Omental fat pad (tissue), 4 donors: ENCODE results near the gene APOL6. TPM values are rescaled to one million over a fixed set of nuclear protein-coding genes. Genes with fewer than 3 reads are reported as not detected.
"Not testable (repeated sequence)": the region's sequence is repeated elsewhere in the genome, so short reads cannot be mapped to it uniquely, and the experiment has no call there.

Experiments
- ATAC-seq: fragments of 150-250 bp; one replicate; pipeline ENCODE4 v1.9.1; 2016; ENCODE audit warnings: mild to moderate bottlenecking, moderate library complexity; ENCODE audit not compliant: low FRiP score
- DNase-seq: peaks from one replicate; pipeline ENCODE4 v3.0.0-alpha.2; 2019; ENCODE audit warnings: low spot score
- total RNA-seq, 4 donors: library from RNA; depleted of rRNA; stranded (reverse); fragments of >200 nt; gene quantifications; one replicate each; pipeline ENCODE4 v1.1.0, GENCODE V29; 2016
- TF ChIP-seq, protein P1 (sequence below), 3 donors: fragments of 450-650 bp; IDR thresholded peaks; one replicate each; pipeline ENCODE4 v1.5.1; 2016 to 2017; ENCODE audit warnings: antibody characterized with exemption in 3 of 3, mild to moderate bottlenecking in 3 of 3, moderate library complexity in 2 of 3

The APOL6 gene
- total RNA-seq, 4 donors from 2014 or later: 53.8 to 104 (median 75.1) TPM

DNA sequence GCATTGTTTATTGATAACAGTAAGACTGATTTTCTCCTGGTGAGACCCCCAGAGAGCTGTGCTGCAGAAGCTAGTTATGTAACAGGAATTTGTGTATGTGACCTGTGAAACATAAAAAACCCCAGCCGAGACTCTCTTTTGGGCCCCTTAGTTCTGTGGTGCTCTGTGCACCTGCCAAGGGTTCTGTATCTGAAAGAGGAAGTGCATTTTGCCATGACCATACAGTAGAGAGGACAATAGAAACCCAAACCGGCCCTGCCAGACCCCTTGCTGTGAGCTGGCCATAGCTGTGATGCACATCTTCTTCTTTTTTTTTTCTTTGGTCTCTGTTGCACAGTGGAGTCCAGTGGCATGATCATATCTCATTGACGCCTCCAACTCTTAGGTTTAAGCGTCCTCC is 38.1 kb downstream of the APOL6 start:
- ATAC-seq: no peak
- TF ChIP-seq, protein P1, sequence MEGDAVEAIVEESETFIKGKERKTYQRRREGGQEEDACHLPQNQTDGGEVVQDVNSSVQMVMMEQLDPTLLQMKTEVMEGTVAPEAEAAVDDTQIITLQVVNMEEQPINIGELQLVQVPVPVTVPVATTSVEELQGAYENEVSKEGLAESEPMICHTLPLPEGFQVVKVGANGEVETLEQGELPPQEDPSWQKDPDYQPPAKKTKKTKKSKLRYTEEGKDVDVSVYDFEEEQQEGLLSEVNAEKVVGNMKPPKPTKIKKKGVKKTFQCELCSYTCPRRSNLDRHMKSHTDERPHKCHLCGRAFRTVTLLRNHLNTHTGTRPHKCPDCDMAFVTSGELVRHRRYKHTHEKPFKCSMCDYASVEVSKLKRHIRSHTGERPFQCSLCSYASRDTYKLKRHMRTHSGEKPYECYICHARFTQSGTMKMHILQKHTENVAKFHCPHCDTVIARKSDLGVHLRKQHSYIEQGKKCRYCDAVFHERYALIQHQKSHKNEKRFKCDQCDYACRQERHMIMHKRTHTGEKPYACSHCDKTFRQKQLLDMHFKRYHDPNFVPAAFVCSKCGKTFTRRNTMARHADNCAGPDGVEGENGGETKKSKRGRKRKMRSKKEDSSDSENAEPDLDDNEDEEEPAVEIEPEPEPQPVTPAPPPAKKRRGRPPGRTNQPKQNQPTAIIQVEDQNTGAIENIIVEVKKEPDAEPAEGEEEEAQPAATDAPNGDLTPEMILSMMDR (IDR thresholded peaks at IDR 0.05): no peak

DNA sequence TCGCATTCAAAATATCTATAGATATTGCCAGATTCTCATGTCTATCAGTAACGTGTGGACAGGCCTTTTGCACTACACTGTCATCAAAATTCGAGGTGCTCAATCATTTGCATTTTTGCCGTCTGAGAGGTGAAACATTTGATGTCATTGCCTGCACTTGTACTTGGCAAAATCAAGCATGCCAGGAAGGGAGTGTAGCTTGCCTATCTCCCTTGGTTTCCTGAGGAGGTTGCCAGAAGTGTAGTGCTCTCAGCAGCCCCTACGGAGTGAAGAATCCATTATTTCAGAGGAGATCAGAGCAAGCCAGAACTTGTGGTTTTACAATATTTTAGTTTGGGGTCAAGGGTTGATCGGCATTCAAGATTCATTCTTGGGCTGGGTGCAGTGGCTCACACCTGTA is 39.2 kb downstream of the APOL6 start:
- no peak for ATAC-seq
- TF ChIP-seq, protein P1 (IDR thresholded peaks at IDR 0.05): no peak
- DNase-seq: no peak

More for the DNA sequence above, 38.1 kb downstream of the APOL6 start:
- no peak for DNase-seq

GRCh38 chr22:35688913-35689675 is 40.8 kb downstream of the APOL6 start:
- TF ChIP-seq, protein P1 (IDR thresholded peaks at IDR 0.05): no peak
- ATAC-seq: no peak
- no peak for DNase-seq

- no peak for ATAC-seq
- TF ChIP-seq, protein P1 (IDR thresholded peaks at IDR 0.05): no peak
- DNase-seq: no peak
Observed at GRCh38 chr22:35690001-35690400, 41.8 kb downstream of the APOL6 start.

DNA sequence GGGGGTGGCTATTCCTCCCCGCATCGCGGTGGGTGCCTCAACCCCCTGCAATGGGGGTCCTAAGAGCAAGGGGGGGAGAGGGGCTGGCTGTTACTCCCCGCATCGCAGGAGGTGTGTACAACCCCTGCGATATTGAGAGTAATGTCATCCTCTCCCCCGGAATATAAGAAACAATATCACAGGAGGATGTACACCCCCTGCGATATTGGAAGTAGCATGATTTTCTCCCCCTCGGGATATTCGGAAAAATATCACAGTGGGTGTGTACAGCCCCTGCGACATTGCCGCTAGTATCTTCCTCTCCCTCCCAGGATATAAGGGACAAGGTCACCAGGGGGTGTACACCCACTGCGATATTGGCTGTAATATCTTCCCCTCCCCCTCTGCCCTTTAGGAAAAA is 47.0 kb downstream of the APOL6 start:
- TF ChIP-seq, protein P1 (IDR thresholded peaks at IDR 0.05): no peak
- ATAC-seq: no peak

DNA sequence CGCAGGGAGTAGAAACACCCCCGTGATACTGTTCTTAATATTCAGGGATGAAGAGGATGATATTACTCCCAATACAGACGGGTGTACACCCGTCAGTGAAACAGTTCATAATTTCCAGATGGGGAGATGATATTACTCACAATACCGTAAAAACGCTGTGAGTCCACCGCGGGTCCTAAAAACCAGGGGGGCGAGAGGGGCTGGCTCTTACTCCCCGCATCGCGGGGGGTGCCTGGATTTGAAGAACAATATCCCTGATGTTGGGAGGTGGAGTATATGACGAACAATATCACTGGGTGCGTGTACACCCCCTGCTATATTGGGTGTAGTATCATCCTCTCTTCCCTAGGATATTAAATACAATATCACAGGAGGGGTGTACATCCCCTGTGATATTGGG is 48.9 kb downstream of the APOL6 start:
- TF ChIP-seq, protein P1 (IDR thresholded peaks at IDR 0.05): no peak
- DNase-seq: no peak
- ATAC-seq: no peak

More for the DNA sequence above, 47.0 kb downstream of the APOL6 start:
- DNase-seq: no peak

- DNase-seq, ATAC-seq: not testable (repeated sequence)
Observed at GRCh38 chr22:35699852-35700251, 51.6 kb downstream of the APOL6 start.
